Ishikawa (cell line): ENCODE measurements around the gene AKNAD1.
A peak's percentile ranks its signal among the peaks of the same experiment; 100 is the strongest.

Experiments used
- CREB1 ChIP-seq: IDR thresholded peaks from 2 replicates; pipeline ENCODE4 v1.6.1; 2012; ENCODE audit warnings: low read depth
- RAD21 ChIP-seq: IDR thresholded peaks from 2 replicates; pipeline ENCODE4 v1.6.1; 2012; ENCODE audit warnings: low read depth
- TAF1 ChIP-seq: IDR thresholded peaks from 2 replicates; pipeline ENCODE4 v1.6.1; 2012; ENCODE audit warnings: low read depth, mild to moderate bottlenecking
- YY1 ChIP-seq: IDR thresholded peaks from 2 replicates; pipeline ENCODE4 v1.6.1; 2012; ENCODE audit warnings: low read depth
- TF ChIP-seq, protein P1 (sequence below): IDR thresholded peaks from 2 replicates; pipeline ENCODE4 v1.6.1; 2012; ENCODE audit warnings: low read depth, mild to moderate bottlenecking
- TF ChIP-seq, protein P2 (sequence below): IDR thresholded peaks from 2 replicates; pipeline ENCODE4 v1.6.1; 2012

DNA sequence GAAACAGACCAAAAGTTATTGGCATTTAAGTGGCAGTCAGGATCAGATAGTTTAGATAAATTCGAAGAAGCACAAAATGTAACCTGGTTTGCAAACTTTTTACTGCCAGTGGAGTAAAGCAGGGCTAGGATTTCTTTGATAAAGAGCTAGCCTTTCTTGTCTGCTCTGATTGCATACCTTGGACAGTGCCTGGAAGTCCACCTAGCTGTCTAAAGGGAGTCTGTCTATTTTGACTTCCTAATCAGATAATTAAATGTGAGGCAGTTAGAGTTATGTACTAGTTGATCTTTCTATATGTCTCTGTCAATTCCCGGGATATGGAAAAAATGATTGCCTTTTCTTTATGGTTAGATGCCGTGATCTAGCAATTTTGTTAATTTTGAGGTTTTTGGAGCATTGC, 24.0 kb upstream of the AKNAD1 start:
- TF ChIP-seq RAD21 (no peak), YY1 (no peak), TAF1 (no peak), CREB1 (no peak)
- TF ChIP-seq, protein P1, sequence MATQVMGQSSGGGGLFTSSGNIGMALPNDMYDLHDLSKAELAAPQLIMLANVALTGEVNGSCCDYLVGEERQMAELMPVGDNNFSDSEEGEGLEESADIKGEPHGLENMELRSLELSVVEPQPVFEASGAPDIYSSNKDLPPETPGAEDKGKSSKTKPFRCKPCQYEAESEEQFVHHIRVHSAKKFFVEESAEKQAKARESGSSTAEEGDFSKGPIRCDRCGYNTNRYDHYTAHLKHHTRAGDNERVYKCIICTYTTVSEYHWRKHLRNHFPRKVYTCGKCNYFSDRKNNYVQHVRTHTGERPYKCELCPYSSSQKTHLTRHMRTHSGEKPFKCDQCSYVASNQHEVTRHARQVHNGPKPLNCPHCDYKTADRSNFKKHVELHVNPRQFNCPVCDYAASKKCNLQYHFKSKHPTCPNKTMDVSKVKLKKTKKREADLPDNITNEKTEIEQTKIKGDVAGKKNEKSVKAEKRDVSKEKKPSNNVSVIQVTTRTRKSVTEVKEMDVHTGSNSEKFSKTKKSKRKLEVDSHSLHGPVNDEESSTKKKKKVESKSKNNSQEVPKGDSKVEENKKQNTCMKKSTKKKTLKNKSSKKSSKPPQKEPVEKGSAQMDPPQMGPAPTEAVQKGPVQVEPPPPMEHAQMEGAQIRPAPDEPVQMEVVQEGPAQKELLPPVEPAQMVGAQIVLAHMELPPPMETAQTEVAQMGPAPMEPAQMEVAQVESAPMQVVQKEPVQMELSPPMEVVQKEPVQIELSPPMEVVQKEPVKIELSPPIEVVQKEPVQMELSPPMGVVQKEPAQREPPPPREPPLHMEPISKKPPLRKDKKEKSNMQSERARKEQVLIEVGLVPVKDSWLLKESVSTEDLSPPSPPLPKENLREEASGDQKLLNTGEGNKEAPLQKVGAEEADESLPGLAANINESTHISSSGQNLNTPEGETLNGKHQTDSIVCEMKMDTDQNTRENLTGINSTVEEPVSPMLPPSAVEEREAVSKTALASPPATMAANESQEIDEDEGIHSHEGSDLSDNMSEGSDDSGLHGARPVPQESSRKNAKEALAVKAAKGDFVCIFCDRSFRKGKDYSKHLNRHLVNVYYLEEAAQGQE = peak; percentile 84
- TF ChIP-seq, protein P2, sequence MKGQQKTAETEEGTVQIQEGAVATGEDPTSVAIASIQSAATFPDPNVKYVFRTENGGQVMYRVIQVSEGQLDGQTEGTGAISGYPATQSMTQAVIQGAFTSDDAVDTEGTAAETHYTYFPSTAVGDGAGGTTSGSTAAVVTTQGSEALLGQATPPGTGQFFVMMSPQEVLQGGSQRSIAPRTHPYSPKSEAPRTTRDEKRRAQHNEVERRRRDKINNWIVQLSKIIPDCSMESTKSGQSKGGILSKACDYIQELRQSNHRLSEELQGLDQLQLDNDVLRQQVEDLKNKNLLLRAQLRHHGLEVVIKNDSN = no peak
